ENCODE results near the gene MCOLN1. TPM values are rescaled to one million over a fixed set of nuclear protein-coding genes. Genes with fewer than 3 reads are reported as not detected.

MCOLN1 gene
- total RNA-seq, 4 donors from 2014 or later: 7.4 to 18.4 (median 17.5) TPM

DNA sequence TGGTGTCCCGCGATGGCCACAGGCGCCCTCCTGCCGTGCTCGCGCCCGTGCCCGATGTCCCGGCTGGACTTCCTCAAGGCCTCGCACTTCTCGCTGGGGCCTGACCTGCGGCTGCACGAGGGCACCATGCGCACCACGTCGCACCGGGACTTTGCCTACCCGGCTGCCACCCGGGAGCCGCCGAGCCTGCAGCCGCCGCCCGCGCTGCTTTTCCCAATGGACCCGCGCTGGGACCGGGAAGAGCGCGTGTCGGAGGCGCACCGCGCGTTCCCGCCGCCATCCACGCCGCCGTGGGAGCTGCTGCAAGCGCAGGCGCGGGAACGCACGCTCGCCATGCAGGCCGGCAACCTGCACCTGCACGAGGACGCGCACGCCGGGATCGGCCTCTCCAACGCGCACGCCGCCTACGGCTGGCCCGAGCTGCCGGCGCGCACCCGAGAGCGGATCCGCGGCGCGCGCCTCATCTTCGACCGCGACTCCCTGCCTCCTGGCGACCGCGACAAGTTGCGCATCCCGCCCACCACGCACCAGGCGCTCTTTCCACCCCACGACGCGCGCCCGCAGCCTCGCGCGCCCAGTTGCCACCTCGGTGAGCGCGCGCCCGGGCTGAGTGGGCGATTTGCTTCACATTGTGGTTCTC is 21.5 kb upstream of the MCOLN1 start:
- peak overlapping the region in 1 of 2 donors; percentile 53 for H3K4me3 ChIP-seq
- peaks cover 60% of the 10 kb centered on the region for H3K27me3 ChIP-seq
- H3K4me1 ChIP-seq: peaks cover 0 to 18% (median 15%) of the 10 kb centered on the region in 3 donors
- no CpG with 5 or more reads among the region's 93 CpGs for WGBS, 2 donors (ENCODE audit: low coverage in 1 of 2)
- no peaks in the 10 kb centered on the region for H3K36me3 ChIP-seq
- ATAC-seq: peak; percentile 53
- H3K27ac ChIP-seq: no peak overlapping the region
- no peaks in the 10 kb centered on the region for H3K9me3 ChIP-seq
- TF ChIP-seq EP300 (IDR thresholded peaks at IDR 0.05) (no peak), POLR2A (IDR thresholded peaks at IDR 0.05) (no peak), POLR2AphosphoS5 (IDR thresholded peaks at IDR 0.05) (no peak)
- TF ChIP-seq, protein P1, sequence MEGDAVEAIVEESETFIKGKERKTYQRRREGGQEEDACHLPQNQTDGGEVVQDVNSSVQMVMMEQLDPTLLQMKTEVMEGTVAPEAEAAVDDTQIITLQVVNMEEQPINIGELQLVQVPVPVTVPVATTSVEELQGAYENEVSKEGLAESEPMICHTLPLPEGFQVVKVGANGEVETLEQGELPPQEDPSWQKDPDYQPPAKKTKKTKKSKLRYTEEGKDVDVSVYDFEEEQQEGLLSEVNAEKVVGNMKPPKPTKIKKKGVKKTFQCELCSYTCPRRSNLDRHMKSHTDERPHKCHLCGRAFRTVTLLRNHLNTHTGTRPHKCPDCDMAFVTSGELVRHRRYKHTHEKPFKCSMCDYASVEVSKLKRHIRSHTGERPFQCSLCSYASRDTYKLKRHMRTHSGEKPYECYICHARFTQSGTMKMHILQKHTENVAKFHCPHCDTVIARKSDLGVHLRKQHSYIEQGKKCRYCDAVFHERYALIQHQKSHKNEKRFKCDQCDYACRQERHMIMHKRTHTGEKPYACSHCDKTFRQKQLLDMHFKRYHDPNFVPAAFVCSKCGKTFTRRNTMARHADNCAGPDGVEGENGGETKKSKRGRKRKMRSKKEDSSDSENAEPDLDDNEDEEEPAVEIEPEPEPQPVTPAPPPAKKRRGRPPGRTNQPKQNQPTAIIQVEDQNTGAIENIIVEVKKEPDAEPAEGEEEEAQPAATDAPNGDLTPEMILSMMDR (IDR thresholded peaks at IDR 0.05): peak in 1 of 4 experiments; percentile 6

DNA sequence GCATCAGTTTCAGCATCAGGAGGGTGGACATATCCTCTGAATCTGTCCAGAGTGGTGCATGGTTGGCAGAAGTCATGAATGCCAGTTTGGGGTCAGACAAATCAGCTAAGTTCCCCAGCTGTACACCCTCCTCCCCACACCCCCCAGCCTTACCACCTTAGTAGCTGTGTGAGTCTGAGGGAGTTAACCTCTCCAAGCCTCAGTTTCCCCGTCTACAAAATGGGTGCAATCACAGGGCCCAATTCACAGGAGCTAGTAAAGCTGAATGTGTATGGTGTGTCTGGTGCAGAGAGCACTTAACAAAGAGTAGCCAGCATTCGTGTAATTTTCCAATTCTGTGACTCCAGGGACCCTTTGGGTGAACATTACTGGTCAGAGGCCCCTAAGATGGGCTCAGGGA is 19.9 kb upstream of the MCOLN1 start:
- Histone ChIP-seq H3K27me3 (peaks cover 62% of the 10 kb centered on the region), H3K27ac (no peak overlapping the region), H3K4me3 (no peak overlapping the region), H3K36me3 (no peaks in the 10 kb centered on the region), H3K4me1 (peaks cover 0 to 29% (median 16%) of the 10 kb centered on the region in 3 donors), H3K9me3 (no peaks in the 10 kb centered on the region)
- 0% methylated on average over 1 of the region's 2 CpGs; no CpG with 5 or more reads in 1 of the 2 donors for WGBS, 2 donors (ENCODE audit: low coverage in 1 of 2)
- TF ChIP-seq, protein P1 (IDR thresholded peaks at IDR 0.05): no peak
- no peak for TF ChIP-seq EP300 (IDR thresholded peaks at IDR 0.05)
- no peak for TF ChIP-seq POLR2A (IDR thresholded peaks at IDR 0.05)
- no peak for TF ChIP-seq POLR2AphosphoS5 (IDR thresholded peaks at IDR 0.05)
- no peak for ATAC-seq

DNA sequence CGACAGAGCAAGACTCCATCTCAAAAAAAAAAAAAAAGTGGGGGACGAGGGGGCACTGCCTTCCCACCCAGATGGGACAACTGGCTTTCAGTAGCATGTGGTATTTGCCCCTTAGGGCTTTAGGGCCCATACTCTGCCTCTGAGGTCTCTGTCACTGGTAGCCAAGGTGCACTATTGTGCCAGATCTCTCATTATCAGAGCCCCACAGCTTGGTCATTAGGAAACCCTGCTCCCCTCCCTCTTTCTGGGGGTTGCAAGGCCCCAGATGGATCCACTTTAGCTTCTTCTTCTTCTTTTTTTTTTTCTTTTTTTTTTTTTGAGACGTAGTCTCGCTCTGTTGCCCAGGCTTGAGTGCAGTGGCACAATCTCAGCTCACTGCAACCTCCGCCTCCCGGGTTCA is 17.7 kb upstream of the MCOLN1 start:
- Histone ChIP-seq H3K4me3 (no peak overlapping the region), H3K9me3 (no peaks in the 10 kb centered on the region), H3K36me3 (no peaks in the 10 kb centered on the region), H3K4me1 (peaks cover 0 to 35% (median 16%) of the 10 kb centered on the region in 3 donors), H3K27ac (no peak overlapping the region), H3K27me3 (peaks cover 62% of the 10 kb centered on the region)
- 83% methylated on average over 6 of the region's 6 CpGs; no CpG with 5 or more reads in 1 of the 2 donors for WGBS, 2 donors (ENCODE audit: low coverage in 1 of 2)
- TF ChIP-seq EP300 (IDR thresholded peaks at IDR 0.05) (no peak), POLR2A (IDR thresholded peaks at IDR 0.05) (no peak), POLR2AphosphoS5 (IDR thresholded peaks at IDR 0.05) (no peak)
- TF ChIP-seq, protein P1 (IDR thresholded peaks at IDR 0.05): no peak
- no peak for ATAC-seq

DNA sequence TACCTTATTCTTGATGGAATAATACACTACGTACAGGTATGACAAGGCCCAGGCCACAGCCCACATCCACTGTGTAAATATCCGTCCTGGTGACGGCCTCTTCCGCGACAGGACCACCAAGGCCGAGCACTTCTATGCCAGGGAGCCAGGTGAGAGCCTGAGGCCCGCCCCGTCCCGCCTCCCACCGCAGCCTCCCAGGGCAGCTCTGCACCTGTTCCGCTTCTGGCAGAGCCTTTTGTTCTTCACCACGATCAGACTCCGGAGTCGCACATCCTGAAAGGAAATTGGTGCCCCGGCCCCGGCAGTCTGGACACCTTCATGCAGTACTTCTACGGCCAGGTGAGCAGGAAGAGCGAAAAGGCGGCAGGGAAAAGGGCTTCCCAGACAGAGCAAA is 17.1 kb upstream of the MCOLN1 start:
- no peak for ATAC-seq
- peaks cover 0 to 35% (median 16%) of the 10 kb centered on the region in 3 donors for H3K4me1 ChIP-seq
- WGBS, 2 donors (ENCODE audit: low coverage in 1 of 2): 55% methylated on average over 3 of the region's 19 CpGs; no CpG with 5 or more reads in 1 of the 2 donors

More for the DNA sequence above, 17.1 kb upstream of the MCOLN1 start:
- Histone ChIP-seq H3K9me3 (no peaks in the 10 kb centered on the region), H3K27ac (no peak overlapping the region), H3K27me3 (peaks cover 58% of the 10 kb centered on the region), H3K4me3 (no peak overlapping the region), H3K36me3 (no peaks in the 10 kb centered on the region)
- no peak for TF ChIP-seq EP300 (IDR thresholded peaks at IDR 0.05)
- no peak for TF ChIP-seq POLR2AphosphoS5 (IDR thresholded peaks at IDR 0.05)
- TF ChIP-seq, protein P1 (IDR thresholded peaks at IDR 0.05): no peak
- no peak for TF ChIP-seq POLR2A (IDR thresholded peaks at IDR 0.05)

Data from gastroesophageal sphincter (tissue), 4 donors.